ENCODE data around the gene ABHD11.
"Not testable (repeated sequence)": the region's sequence is repeated elsewhere in the genome, so short reads cannot be mapped to it uniquely, and the experiment has no call there.

Gene ABHD11

DNA sequence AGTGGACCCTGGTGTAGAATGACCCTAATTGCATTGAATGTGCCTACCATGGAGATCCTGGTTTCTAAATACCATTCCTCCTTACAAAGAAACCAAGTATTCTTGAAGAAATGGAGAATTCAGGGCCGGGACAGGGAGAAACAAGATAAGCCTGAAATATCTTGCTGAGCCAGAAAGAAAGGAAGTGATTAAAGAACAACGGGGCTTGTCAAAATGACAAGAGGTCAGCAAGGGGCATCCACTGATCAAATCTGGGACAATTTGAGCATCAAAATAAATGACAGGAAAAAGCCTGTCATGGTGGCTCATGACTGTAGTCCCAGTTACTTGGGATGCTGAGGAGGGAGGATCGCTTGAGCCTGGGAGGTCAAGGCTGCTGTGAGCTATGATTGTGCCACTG lies 8.1 kb downstream of the ABHD11 start:
- ChIA-PET POLR2A (no interaction called here), CTCF (interaction anchor here (11.8 kb wide), 1 partner anchor 123 kb away, joined by 170 read pairs; no protein-coding TSS in a partner anchor)
- DNase-seq (ENCODE audit: extremely low spot score): no peak
- TF ChIP-seq, protein P1, sequence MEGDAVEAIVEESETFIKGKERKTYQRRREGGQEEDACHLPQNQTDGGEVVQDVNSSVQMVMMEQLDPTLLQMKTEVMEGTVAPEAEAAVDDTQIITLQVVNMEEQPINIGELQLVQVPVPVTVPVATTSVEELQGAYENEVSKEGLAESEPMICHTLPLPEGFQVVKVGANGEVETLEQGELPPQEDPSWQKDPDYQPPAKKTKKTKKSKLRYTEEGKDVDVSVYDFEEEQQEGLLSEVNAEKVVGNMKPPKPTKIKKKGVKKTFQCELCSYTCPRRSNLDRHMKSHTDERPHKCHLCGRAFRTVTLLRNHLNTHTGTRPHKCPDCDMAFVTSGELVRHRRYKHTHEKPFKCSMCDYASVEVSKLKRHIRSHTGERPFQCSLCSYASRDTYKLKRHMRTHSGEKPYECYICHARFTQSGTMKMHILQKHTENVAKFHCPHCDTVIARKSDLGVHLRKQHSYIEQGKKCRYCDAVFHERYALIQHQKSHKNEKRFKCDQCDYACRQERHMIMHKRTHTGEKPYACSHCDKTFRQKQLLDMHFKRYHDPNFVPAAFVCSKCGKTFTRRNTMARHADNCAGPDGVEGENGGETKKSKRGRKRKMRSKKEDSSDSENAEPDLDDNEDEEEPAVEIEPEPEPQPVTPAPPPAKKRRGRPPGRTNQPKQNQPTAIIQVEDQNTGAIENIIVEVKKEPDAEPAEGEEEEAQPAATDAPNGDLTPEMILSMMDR (IDR thresholded peaks at IDR 0.05; ENCODE audit: control extremely low read depth, extremely low read depth, low read depth, missing control alignments): no peak

- CTCF ChIA-PET: interaction anchor here (1.1 to 11.8 kb wide), 3 partner anchors 10 to 121 kb away, joined by 3 to 170 read pairs (median 5); partner anchors contain the start of gene ABHD11
- POLR2A ChIA-PET: no interaction called here
- TF ChIP-seq, protein P1 (IDR thresholded peaks at IDR 0.05; ENCODE audit: control extremely low read depth, extremely low read depth, low read depth, missing control alignments): no peak
These were observed 10.1 kb downstream of the ABHD11 start for GRCh38 chr7:73728551-73728950.

DNA sequence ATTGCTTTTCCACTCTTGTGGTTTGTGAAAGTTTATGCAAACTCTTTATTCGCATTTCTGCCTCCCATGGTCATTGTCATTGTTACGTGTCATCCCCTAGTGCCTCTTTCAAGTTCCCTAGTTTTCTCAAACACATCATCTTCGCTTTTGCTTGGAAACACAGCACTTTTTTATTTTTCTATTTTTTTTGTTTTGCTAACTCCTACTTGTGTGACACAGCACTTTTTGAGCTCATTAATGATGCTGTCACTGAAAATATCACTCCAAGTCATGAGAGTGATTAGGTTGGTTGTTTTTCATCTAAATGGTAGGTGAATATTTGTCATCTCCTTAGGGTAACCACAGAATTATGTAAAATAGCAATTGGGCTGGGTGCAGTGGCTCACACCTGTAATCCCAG lies 10.7 kb downstream of the ABHD11 start:
- TF ChIP-seq, protein P1 (IDR thresholded peaks at IDR 0.05; ENCODE audit: control extremely low read depth, extremely low read depth, low read depth, missing control alignments): no peak
- ChIA-PET POLR2A (no interaction called here), CTCF (interaction anchor here (1.1 to 11.8 kb wide), 2 partner anchors 16 to 120 kb away, joined by 3 to 170 read pairs; no protein-coding TSS in a partner anchor)
- no peak for DNase-seq (ENCODE audit: extremely low spot score)

More at GRCh38 chr7:73728551-73728950, 10.1 kb downstream of the ABHD11 start:
- no peak for DNase-seq (ENCODE audit: extremely low spot score)

- DNase-seq (ENCODE audit: extremely low spot score): no peak
- TF ChIP-seq, protein P1 (IDR thresholded peaks at IDR 0.05; ENCODE audit: control extremely low read depth, extremely low read depth, low read depth, missing control alignments): no peak
- ChIA-PET CTCF (interaction anchor here (0.9 to 8.6 kb wide), 17 partner anchors 10 to 168 kb away, joined by 3 to 93 read pairs (median 4); partner anchors contain the start of genes ABHD11 and BCL7B), POLR2A (no interaction called here)
These were observed 12.5 kb downstream of the ABHD11 start for GRCh38 chr7:73726083-73726466.

GRCh38 chr7:73723813-73724212 lies 14.8 kb downstream of the ABHD11 start:
- ChIA-PET CTCF (interaction anchor here (1.2 to 8.6 kb wide), 4 partner anchors 8 to 117 kb away, joined by 3 to 93 read pairs (median 26); partner anchors contain the start of gene ABHD11), POLR2A (no interaction called here)
- no peak for DNase-seq (ENCODE audit: extremely low spot score)
- TF ChIP-seq, protein P1 (IDR thresholded peaks at IDR 0.05; ENCODE audit: control extremely low read depth, extremely low read depth, low read depth, missing control alignments): no peak

DNA sequence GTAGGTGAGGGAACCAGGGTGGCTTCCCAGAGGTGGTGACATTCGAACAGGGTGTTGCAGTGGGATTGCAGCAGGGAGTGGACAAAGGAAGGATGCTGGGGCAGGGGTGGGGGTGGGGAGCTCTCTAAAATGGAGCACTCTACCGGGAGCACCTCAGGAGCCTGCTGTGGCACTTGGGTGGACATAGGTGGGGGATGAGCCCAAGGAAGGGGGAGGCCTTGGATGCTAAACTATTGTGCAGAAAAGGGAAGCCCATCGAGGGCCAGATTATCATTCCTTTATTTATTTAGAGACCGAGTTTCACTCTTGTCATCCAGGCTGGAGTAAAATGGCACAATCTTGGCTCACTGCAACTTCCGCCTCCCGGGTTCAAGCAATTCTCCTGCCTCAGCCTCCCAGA lies 15.8 kb downstream of the ABHD11 start:
- ChIA-PET POLR2A (no interaction called here), CTCF (interaction anchor here (4.8 to 8.6 kb wide), 2 partner anchors 14 to 116 kb away, joined by 40 to 93 read pairs; partner anchors contain the start of gene ABHD11)
- TF ChIP-seq, protein P1 (IDR thresholded peaks at IDR 0.05; ENCODE audit: control extremely low read depth, extremely low read depth, low read depth, missing control alignments): no peak
- DNase-seq (ENCODE audit: extremely low spot score): no peak

DNA sequence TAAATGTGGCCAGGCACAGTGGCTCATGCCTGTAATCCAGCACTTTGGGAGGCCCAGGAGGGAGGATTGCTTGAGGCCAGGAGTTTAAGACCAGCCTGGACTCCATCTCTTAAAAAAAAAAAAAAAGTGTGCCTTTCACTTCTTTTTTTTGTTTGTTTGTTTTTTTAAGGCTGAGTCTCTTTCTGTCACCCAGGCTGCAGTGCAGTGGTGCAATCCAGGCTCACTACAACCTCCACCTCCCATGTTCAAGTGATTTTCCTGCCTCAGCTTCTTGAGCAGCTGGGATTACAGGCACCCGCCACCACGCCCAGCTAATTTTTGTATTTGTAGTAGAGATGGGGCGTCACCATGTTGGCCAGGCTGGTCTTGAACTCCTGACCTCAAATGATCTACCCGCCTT lies 16.4 kb downstream of the ABHD11 start:
- POLR2A ChIA-PET; DNase-seq (ENCODE audit: extremely low spot score): not testable (repeated sequence)
- CTCF ChIA-PET: interaction anchor here (1.0 to 8.6 kb wide), 2 partner anchors 13 to 115 kb away, joined by 3 to 93 read pairs; no protein-coding TSS in a partner anchor
